Kidney (tissue), 14 donors: ENCODE measurements around the gene ZNF683. TPM values are rescaled to one million over a fixed set of nuclear protein-coding genes. Genes with fewer than 3 reads are reported as not detected.

Experiments used
- DNase-seq, 5 donors: peaks; one replicate each; pipeline ENCODE4 v3.0.0-alpha.2; 2013 to 2020
- FAIRE-seq: peaks from 2 replicates; lab custom pipeline; 2012; peaks lifted over from hg19 to GRCh38; lab: Jason Lieb, UNC
- H3K27ac ChIP-seq, 2 donors: one replicate each; pipeline ENCODE4 v1.7.0; 2013; ENCODE audit warnings: low read depth in 2 of 2, low read length in 2 of 2, inconsistent platforms in 1 of 2
- H3K27me3 ChIP-seq: one replicate; pipeline ENCODE4 v1.7.1; 2013; ENCODE audit warnings: low read length, inconsistent platforms; ENCODE audit not compliant: control insufficient read depth, insufficient read depth
- H3K36me3 ChIP-seq, 3 donors: one replicate each; pipeline versions ENCODE4 v1.7.0 to v1.7.1; 2013; ENCODE audit warnings: low read length in 3 of 3, control low read depth in 1 of 3, inconsistent platforms in 1 of 3; ENCODE audit not compliant: insufficient read depth in 3 of 3, control insufficient read depth in 2 of 3
- H3K4me1 ChIP-seq, 3 donors: one replicate each; pipeline versions ENCODE4 v1.7.0 to v1.7.1; 2013; ENCODE audit warnings: low read length in 3 of 3, inconsistent platforms in 1 of 3, low read depth in 1 of 3; ENCODE audit not compliant: control insufficient read depth in 2 of 3, insufficient read depth in 2 of 3
- H3K4me3 ChIP-seq, 3 donors: one replicate each; pipeline versions ENCODE4 v1.7.0 to v1.8.1; 2013; ENCODE audit warnings: low read length in 3 of 3, control low read depth in 1 of 3, inconsistent platforms in 1 of 3
- H3K9ac ChIP-seq, 3 donors: one replicate each; pipeline versions ENCODE4 v1.7.0 to v1.7.1; 2013; ENCODE audit warnings: low read length in 3 of 3, control low read depth in 1 of 3, inconsistent platforms in 1 of 3
- H3K9me3 ChIP-seq, 3 donors: one replicate each; pipeline versions ENCODE4 v1.7.0 to v1.7.1; 2013; ENCODE audit warnings: low read length in 3 of 3, control low read depth in 1 of 3, inconsistent platforms in 1 of 3; ENCODE audit not compliant: control insufficient read depth in 2 of 3, insufficient read depth in 1 of 3
- intact Hi-C: fragments of 100-400 bp; cut with DNase I; formaldehyde crosslinking; loops from one replicate; pipeline ENCODE4 v1.11.1; 2022
- polyA plus RNA-seq: library from polyadenylated mRNA; stranded (reverse); fragments of 350-450 nt; fragmentation: Illumina TruSeq; extraction: RNeasy Lipid Tissue Mini Kit (QIAGEN cat#74804); gene quantifications from one replicate; pipeline ENCODE4 v1.2.3, GENCODE V29; 2014; ENCODE audit warnings: low read depth, low replicate concordance; ENCODE audit not compliant: insufficient read depth
- total RNA-seq: library from RNA; stranded (reverse); fragmentation: NEBNext Ultra II Directional; extraction: Animal tissue kit (Norgen Biotek cat#: 25700); gene quantifications from one replicate; pipeline ENCODE4 v1.2.1, GENCODE V29; 2021
- TF ChIP-seq, protein P1 (sequence below): IDR thresholded peaks from 3 replicates; pipeline ENCODE4 v1.5.1; 2012; ENCODE audit warnings: mild to moderate bottlenecking, moderate library complexity, borderline replicate concordance; ENCODE audit not compliant: insufficient read depth; ENCODE audit errors: extremely low read depth
- donor health status: control.
- donor health status: control.
- donor health status: control.
- donor health status: control.
- donor health status: control.
- donor health status: DM: yes; HTN: yes; CAD: no.
- donor health status: Normal renal cell carcinoma (clear cell type).

The ZNF683 gene
- total and polyA plus RNA-seq, 2 donors from 2014 or later = 0.25 TPM; not detected in 1

- DNase-seq = no peak
- H3K4me1 ChIP-seq = peaks cover 0 to 4% (median 4%) of the 10 kb centered on the region in 3 donors
- H3K9ac ChIP-seq = no peak overlapping the region
- no peak for FAIRE-seq
- no peaks in the 10 kb centered on the region for H3K27me3 ChIP-seq
- H3K4me3 ChIP-seq = no peak overlapping the region
- no peak overlapping the region for H3K27ac ChIP-seq
- H3K36me3 ChIP-seq = no peaks in the 10 kb centered on the region
- H3K9me3 ChIP-seq = no peaks in the 10 kb centered on the region
- intact Hi-C loops = no loop called here
- TF ChIP-seq, protein P1, sequence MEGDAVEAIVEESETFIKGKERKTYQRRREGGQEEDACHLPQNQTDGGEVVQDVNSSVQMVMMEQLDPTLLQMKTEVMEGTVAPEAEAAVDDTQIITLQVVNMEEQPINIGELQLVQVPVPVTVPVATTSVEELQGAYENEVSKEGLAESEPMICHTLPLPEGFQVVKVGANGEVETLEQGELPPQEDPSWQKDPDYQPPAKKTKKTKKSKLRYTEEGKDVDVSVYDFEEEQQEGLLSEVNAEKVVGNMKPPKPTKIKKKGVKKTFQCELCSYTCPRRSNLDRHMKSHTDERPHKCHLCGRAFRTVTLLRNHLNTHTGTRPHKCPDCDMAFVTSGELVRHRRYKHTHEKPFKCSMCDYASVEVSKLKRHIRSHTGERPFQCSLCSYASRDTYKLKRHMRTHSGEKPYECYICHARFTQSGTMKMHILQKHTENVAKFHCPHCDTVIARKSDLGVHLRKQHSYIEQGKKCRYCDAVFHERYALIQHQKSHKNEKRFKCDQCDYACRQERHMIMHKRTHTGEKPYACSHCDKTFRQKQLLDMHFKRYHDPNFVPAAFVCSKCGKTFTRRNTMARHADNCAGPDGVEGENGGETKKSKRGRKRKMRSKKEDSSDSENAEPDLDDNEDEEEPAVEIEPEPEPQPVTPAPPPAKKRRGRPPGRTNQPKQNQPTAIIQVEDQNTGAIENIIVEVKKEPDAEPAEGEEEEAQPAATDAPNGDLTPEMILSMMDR = no peak
Measured at GRCh38 chr1:26351590-26352337, 20.8 kb downstream of the ZNF683 start.

DNA sequence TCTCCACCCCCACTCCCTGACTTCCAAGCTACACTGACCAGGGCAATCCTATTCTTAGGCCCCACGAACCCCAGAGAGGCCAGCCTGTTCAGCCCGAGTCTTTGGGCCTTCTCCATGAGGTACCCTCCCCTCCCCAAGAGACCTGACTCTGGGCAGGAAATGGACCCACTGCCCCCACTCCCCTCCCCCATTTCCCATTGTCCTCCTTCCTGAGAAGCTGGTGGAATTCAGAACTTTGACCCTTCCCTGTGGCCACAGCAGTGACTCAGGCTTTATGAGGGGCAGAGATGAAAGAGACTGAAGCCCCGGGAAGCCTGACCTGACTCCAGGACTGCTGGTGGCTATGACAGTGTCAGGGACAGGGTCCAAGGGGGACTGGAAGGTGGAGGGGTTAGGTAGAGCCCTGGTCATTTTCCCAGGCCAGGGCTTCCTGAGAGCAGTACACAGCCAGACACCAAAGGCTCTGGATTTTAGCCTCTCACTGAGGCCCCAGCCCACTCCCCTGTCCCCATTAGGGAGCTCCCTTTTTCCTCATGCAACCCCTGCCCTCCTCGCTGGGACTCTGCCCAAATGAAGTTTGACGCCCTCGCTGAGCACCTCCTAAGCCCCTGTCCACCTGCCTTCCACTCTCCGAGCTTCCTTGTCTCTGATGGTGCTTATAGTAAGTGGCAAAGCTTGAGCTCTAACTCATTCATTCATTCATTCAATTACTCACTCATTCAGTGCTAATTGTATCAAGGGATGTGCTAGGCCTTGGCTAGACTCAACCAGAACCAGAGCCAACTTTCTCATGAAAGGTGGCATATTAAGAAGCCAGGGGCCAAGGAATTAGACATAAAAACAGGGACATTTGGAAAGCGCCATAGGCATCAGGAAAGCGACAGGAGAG, 21.6 kb downstream of the ZNF683 start:
- intact Hi-C loops = no loop called here
- FAIRE-seq = no peak
- no peak overlapping the region for H3K9ac ChIP-seq

DNA sequence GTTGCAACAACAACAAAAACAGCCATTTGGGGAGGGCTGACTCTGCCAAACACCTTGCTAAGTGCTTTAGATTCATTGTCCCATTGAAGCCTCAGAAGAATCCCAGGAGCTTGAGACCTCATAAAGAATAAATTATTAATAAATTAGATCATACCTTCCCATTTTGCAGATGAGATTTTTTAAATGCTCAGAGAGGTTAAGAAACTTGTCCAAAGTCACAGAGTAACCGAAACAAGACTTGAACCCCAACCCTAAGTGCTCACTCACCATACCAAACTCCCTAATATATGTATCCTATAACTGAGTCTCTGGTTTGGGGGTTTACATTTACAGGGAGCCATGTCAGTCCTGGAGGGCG, 22.2 kb downstream of the ZNF683 start:
- TF ChIP-seq, protein P1 = no peak
- no peaks in the 10 kb centered on the region for H3K9me3 ChIP-seq
- no peaks in the 10 kb centered on the region for H3K36me3 ChIP-seq
- no peak overlapping the region for H3K27ac ChIP-seq
- no peak for FAIRE-seq
- no peak overlapping the region for H3K4me3 ChIP-seq
- intact Hi-C loops = no loop called here
- H3K27me3 ChIP-seq = no peaks in the 10 kb centered on the region
- no peak for DNase-seq
- no peak overlapping the region for H3K9ac ChIP-seq
- peaks cover 0 to 4% (median 4%) of the 10 kb centered on the region in 3 donors for H3K4me1 ChIP-seq

More for the DNA sequence above, 21.6 kb downstream of the ZNF683 start:
- Histone ChIP-seq H3K9me3 (no peaks in the 10 kb centered on the region), H3K4me1 (peaks cover 0 to 4% (median 4%) of the 10 kb centered on the region in 3 donors), H3K4me3 (no peak overlapping the region), H3K27me3 (no peaks in the 10 kb centered on the region), H3K36me3 (no peaks in the 10 kb centered on the region), H3K27ac (no peak overlapping the region)
- TF ChIP-seq, protein P1 = no peak
- DNase-seq = peak in 2 of 5 donors; percentile 44 to 60
